H1 (cell line): Measurements from ENCODE around the gene FGF3. TPM values are rescaled to one million over a fixed set of nuclear protein-coding genes. Genes with fewer than 3 reads are reported as not detected.
A peak's percentile ranks its signal among the peaks of the same experiment; 100 is the strongest.

Source experiments
- CTCF ChIA-PET: fragments of 300-600 bp; sonication (Branson Sonifier 250); formaldehyde crosslinking; loops from one replicate; lab custom pipeline; 2021; ENCODE audit not compliant: partially characterized antibody; lab: Charles Lee
- POLR2A ChIA-PET: fragments of 300-600 bp; sonication (Branson Sonifier 250); formaldehyde crosslinking; loops from one replicate; lab custom pipeline; 2021; ENCODE audit warnings: inconsistent platforms; ENCODE audit not compliant: partially characterized antibody; lab: Charles Lee
- DNase-seq, 2 experiments: peaks; one replicate each; pipeline versions ENCODE4 v3.0.0 to v3.0.0-alpha.2; 2010 to 2022; ENCODE audit warnings: low spot score in 2 of 2, low read depth in 1 of 2, mixed read lengths in 1 of 2
- FAIRE-seq: peaks from 2 replicates; lab custom pipeline; 2011; peaks lifted over from hg19 to GRCh38; lab: Jason Lieb, UNC
- H2AFZ ChIP-seq: 2 replicates; pipeline ENCODE4 v1.8.1; 2012; ENCODE audit warnings: low read length, inconsistent platforms
- H2AK5ac ChIP-seq: 2 replicates; pipeline ENCODE4 v1.6.1; 2013; ENCODE audit warnings: low read depth, low read length
- H2BK120ac ChIP-seq: replicated peaks from 2 replicates; pipeline ENCODE3; 2013; ENCODE audit warnings: low read depth, low read length, inconsistent platforms
- H2BK12ac ChIP-seq: 2 replicates; pipeline ENCODE4 v1.6.1; 2013; ENCODE audit warnings: low read depth, low read length
- H2BK15ac ChIP-seq: 2 replicates; pipeline ENCODE4 v1.6.1; 2013; ENCODE audit warnings: low read length
- H2BK20ac ChIP-seq: 2 replicates; pipeline ENCODE4 v1.6.1; 2013; ENCODE audit warnings: low read length
- H2BK5ac ChIP-seq: 2 replicates; pipeline ENCODE4 v1.6.1; 2013; ENCODE audit warnings: low read depth, low read length
- H3K14ac ChIP-seq: 2 replicates; pipeline ENCODE4 v1.6.1; 2013; ENCODE audit warnings: inconsistent platforms; ENCODE audit not compliant: insufficient read length
- H3K18ac ChIP-seq: 2 replicates; pipeline ENCODE4 v1.6.1; 2013; ENCODE audit warnings: low read length; ENCODE audit errors: extremely low read depth
- H3K23ac ChIP-seq: 2 replicates; pipeline ENCODE4 v1.6.1; 2013; ENCODE audit warnings: inconsistent platforms; ENCODE audit not compliant: insufficient read length
- H3K23me2 ChIP-seq: 2 replicates; pipeline ENCODE4 v1.6.1; 2013; ENCODE audit warnings: low read depth, low read length
- H3K27ac ChIP-seq: 2 replicates; pipeline ENCODE4 v1.6.1; 2011; ENCODE audit warnings: low read depth, low read length, inconsistent platforms
- H3K27me3 ChIP-seq, 4 experiments: replicated peaks in 1 of 4; 1 replicate in 1 of 4; 2 replicates in 3 of 4; pipeline versions ENCODE4 v1.6.1 to v1.8.1; 2011 to 2013; ENCODE audit warnings: low read length in 3 of 4, mild to moderate bottlenecking in 3 of 4, inconsistent platforms in 2 of 4, mixed read lengths in 2 of 4, moderate library complexity in 1 of 4; ENCODE audit not compliant: control insufficient read depth in 3 of 4, insufficient read depth in 3 of 4; ENCODE audit errors: extremely low read depth in 1 of 4
- H3K36me3 ChIP-seq, 4 experiments: 2 replicates each; pipeline versions ENCODE4 v1.6.1 to v1.8.1; 2011 to 2013; ENCODE audit warnings: mild to moderate bottlenecking in 4 of 4, low read length in 3 of 4, moderate library complexity in 2 of 4, control low read depth in 1 of 4, inconsistent platforms in 1 of 4; ENCODE audit not compliant: insufficient read depth in 4 of 4, control insufficient read depth in 2 of 4
- H3K4ac ChIP-seq: replicated peaks from 2 replicates; pipeline ENCODE3; 2013; ENCODE audit warnings: low read length, low read depth, mixed read lengths, inconsistent platforms; ENCODE audit not compliant: insufficient read length
- H3K4me1 ChIP-seq, 4 experiments: replicated peaks in 1 of 4; 1 replicate in 1 of 4; 2 replicates in 3 of 4; pipeline versions ENCODE4 v1.6.1 to v1.8.1; 2011 to 2013; ENCODE audit warnings: low read length in 3 of 4, inconsistent platforms in 2 of 4, mixed read lengths in 1 of 4; ENCODE audit not compliant: insufficient read depth in 4 of 4, control insufficient read depth in 3 of 4
- H3K4me2 ChIP-seq, 2 experiments: 2 replicates each; pipeline versions ENCODE4 v1.6.1 to v1.8.1; 2011 to 2013; ENCODE audit warnings: low read depth in 2 of 2, low read length in 2 of 2, control low read depth in 1 of 2, inconsistent platforms in 1 of 2, mild to moderate bottlenecking in 1 of 2; ENCODE audit not compliant: insufficient read depth in 1 of 2
- H3K4me3 ChIP-seq, 4 experiments: fragments of 200-600, 300-600 bp in 1 of 4; sonication (generic), shearing (Covaris generic), sonication (Bioruptor Twin) in 1 of 4; 2 replicates each; pipeline versions ENCODE4 v1.5.1 to v1.8.1; 2011 to 2016; ENCODE audit warnings: low read length in 4 of 4, low read depth in 3 of 4, control low read depth in 2 of 4, inconsistent platforms in 2 of 4, mild to moderate bottlenecking in 2 of 4, mixed read lengths in 1 of 4, moderate library complexity in 1 of 4; ENCODE audit not compliant: insufficient read depth in 2 of 4; ENCODE audit errors: extremely low read depth in 1 of 4
- H3K56ac ChIP-seq: replicated peaks from 2 replicates; pipeline ENCODE3; 2013; ENCODE audit warnings: low read depth, mild to moderate bottlenecking, mixed read lengths, low read length, inconsistent platforms; ENCODE audit not compliant: insufficient read length
- H3K79me1 ChIP-seq: 2 replicates; pipeline ENCODE4 v1.6.1; 2013; ENCODE audit warnings: low read depth, low read length, control low read depth
- H3K79me2 ChIP-seq, 2 experiments: 2 replicates each; pipeline versions ENCODE4 v1.6.1 to v1.8.1; 2012 to 2013; ENCODE audit warnings: low read length in 2 of 2, mild to moderate bottlenecking in 2 of 2, inconsistent platforms in 1 of 2; ENCODE audit not compliant: insufficient read depth in 2 of 2, control insufficient read depth in 1 of 2
- H3K9ac ChIP-seq, 4 experiments: replicated peaks in 1 of 4; 1 replicate in 1 of 4; 2 replicates in 3 of 4; pipeline versions ENCODE4 v1.6.1 to v1.8.1; 2011 to 2013; ENCODE audit warnings: low read depth in 3 of 4, low read length in 3 of 4, control low read depth in 2 of 4, mild to moderate bottlenecking in 2 of 4, moderate library complexity in 2 of 4, inconsistent platforms in 1 of 4; ENCODE audit errors: extremely low read depth in 1 of 4
- H3K9me3 ChIP-seq, 2 experiments: 2 replicates each; pipeline versions ENCODE4 v1.6.1 to v1.8.1; 2012 to 2013; ENCODE audit warnings: mild to moderate bottlenecking in 2 of 2, moderate library complexity in 2 of 2, control low read depth in 1 of 2, inconsistent platforms in 1 of 2, low read depth in 1 of 2, low read length in 1 of 2, mixed read lengths in 1 of 2; ENCODE audit not compliant: insufficient read depth in 2 of 2
- H4K20me1 ChIP-seq, 2 experiments: replicated peaks in 1 of 2; 2 replicates each; pipeline versions ENCODE3 to v1.8.1; 2011 to 2013; ENCODE audit warnings: inconsistent platforms in 2 of 2, low read length in 2 of 2, mild to moderate bottlenecking in 1 of 2; ENCODE audit not compliant: insufficient read depth in 2 of 2, control insufficient read depth in 1 of 2
- H4K5ac ChIP-seq: 2 replicates; pipeline ENCODE4 v1.6.1; 2013; ENCODE audit warnings: low read length, low read depth, mixed read lengths, inconsistent platforms; ENCODE audit not compliant: insufficient read length
- H4K8ac ChIP-seq: 2 replicates; pipeline ENCODE4 v1.8.0; 2013; ENCODE audit warnings: mild to moderate bottlenecking, moderate library complexity, low read length, inconsistent platforms; ENCODE audit not compliant: insufficient read depth; ENCODE audit errors: extremely low read depth
- H4K91ac ChIP-seq: replicated peaks from 2 replicates; pipeline ENCODE3; 2013; ENCODE audit warnings: low read length, mixed read lengths, inconsistent platforms; ENCODE audit not compliant: insufficient read length
- BACH1 ChIP-seq: IDR thresholded peaks from 2 replicates; pipeline ENCODE4 v1.6.1; 2012; ENCODE audit warnings: low read length, improper control_type of control experiment
- CBX8 ChIP-seq: fragments of 300-800, 300-1000 bp; sonication (generic); IDR thresholded peaks from 2 replicates; pipeline ENCODE4 v1.7.1; 2016; ENCODE audit warnings: low read depth, low read length, borderline replicate concordance
- CTBP2 ChIP-seq: IDR thresholded peaks from 2 replicates; pipeline ENCODE4 v1.7.0; 2011; ENCODE audit warnings: borderline replicate concordance, mild to moderate bottlenecking, moderate library complexity, mixed read lengths, low read length; ENCODE audit not compliant: insufficient read depth, insufficient read length
- E2F6 ChIP-seq: IDR thresholded peaks from 2 replicates; pipeline ENCODE4 v1.6.1; 2012; ENCODE audit warnings: inconsistent platforms
- EGR1 ChIP-seq: IDR thresholded peaks from 2 replicates; pipeline ENCODE4 v1.6.1; 2011; ENCODE audit warnings: low read depth, low read length, borderline replicate concordance
- NRF1 ChIP-seq: IDR thresholded peaks from 2 replicates; pipeline ENCODE4 v1.6.1; 2011; ENCODE audit warnings: mild to moderate bottlenecking, low read depth, low read length, improper control_type of control experiment
- PHF8 ChIP-seq: fragments of 200-600 bp; sonication (generic); conservative IDR thresholded peaks from 2 replicates; pipeline ENCODE4 v1.7.1; 2012; ENCODE audit warnings: low read depth, mild to moderate bottlenecking, inconsistent platforms, low read length, moderate library complexity
- POLR2AphosphoS5 ChIP-seq: IDR thresholded peaks from 2 replicates; pipeline ENCODE4 v1.6.1; 2011; ENCODE audit warnings: low read depth, low read length
- RXRA ChIP-seq: IDR thresholded peaks from 2 replicates; pipeline ENCODE4 v1.6.1; 2011; ENCODE audit warnings: low read depth, mild to moderate bottlenecking, low read length, moderate library complexity; ENCODE audit not compliant: insufficient read depth
- TEAD4 ChIP-seq: IDR thresholded peaks from 2 replicates; pipeline ENCODE4 v1.6.1; 2012; ENCODE audit warnings: low read depth, low read length, inconsistent platforms, mixed read lengths
- ZNF274 ChIP-seq: IDR thresholded peaks from 2 replicates; pipeline ENCODE4 v1.7.0; 2012; ENCODE audit warnings: low read length, borderline replicate concordance; ENCODE audit errors: extremely low read depth
- WGBS, 2 experiments: shearing (Covaris generic) in 1 of 2; methylation state at CpG; one replicate each; pipeline versions ENCODE4 v1.1.6 to v1.1.7; 2013 to 2015; ENCODE audit warnings: low lambda C conversion rate in 2 of 2, mixed read lengths in 2 of 2, inconsistent platforms in 1 of 2, low coverage in 1 of 2, missing lambda C conversion rate in 1 of 2; ENCODE audit not compliant: insufficient replicate concordance in 2 of 2, insufficient coverage in 1 of 2, insufficient read length in 1 of 2; ENCODE audit errors: extremely low coverage in 1 of 2, missing lambda C conversion rate in 1 of 2; 5-methylcytosine and 5-hydroxymethylcytosine counted together
- polyA plus RNA-seq, 7 experiments: library from polyadenylated mRNA; depleted of rRNA in 3 of 7; stranded (reverse) in 5 of 7; unstranded in 2 of 7; fragments of >200 nt in 5 of 7; fragments of 200-250 nt in 2 of 7; gene quantifications; 1 replicate in 5 of 7; 2 replicates in 1 of 7; 4 replicates in 1 of 7; pipeline versions ENCODE4 v1.2.1 to v1.2.3, GENCODE V29; 2011 to 2013; ENCODE audit warnings: missing spikeins in 2 of 7, mixed read lengths in 2 of 7
- total RNA-seq: library from RNA; stranded (reverse); fragmentation: NEBNext Ultra II Directional; extraction: Animal tissue kit (Norgen Biotek cat#: 25700); gene quantifications from 2 replicates; pipeline ENCODE4 v1.2.1, GENCODE V29; 2021

Gene FGF3
- total and polyA plus RNA-seq, 2 of the 8 experiments (the other 6 are each of a cell fraction or from before 2014, with no cell fraction given) = not detected

- no peak overlapping the region for H2BK12ac ChIP-seq
- H3K14ac ChIP-seq = no peak overlapping the region
- DNase-seq = peak in 1 of 2 experiments; percentile 69
- no peak overlapping the region for H3K27ac ChIP-seq
- H2BK5ac ChIP-seq = no peak overlapping the region
- no peak overlapping the region for H2AK5ac ChIP-seq
- H4K5ac ChIP-seq = no peak overlapping the region
- no peak overlapping the region for H3K23ac ChIP-seq
- H2BK120ac ChIP-seq = no peak overlapping the region
- H3K18ac ChIP-seq = no peak overlapping the region; the same call in 1 of the 2 replicates
- H3K79me2 ChIP-seq = no peaks in the 10 kb centered on the region
- H3K79me1 ChIP-seq = no peaks in the 10 kb centered on the region
- 6% methylated on average over 75 of the region's 107 CpGs; no CpG with 5 or more reads in 1 of the 2 experiments for WGBS, 2 experiments
- peak overlapping the region; percentile 92 for H4K8ac ChIP-seq
- FAIRE-seq = no peak
- H2AFZ ChIP-seq = no peak overlapping the region
- H4K91ac ChIP-seq = no peak overlapping the region
- H3K9ac ChIP-seq = no peak overlapping the region
- H3K4me2 ChIP-seq = peak overlapping the region; percentile 78 to 79
- H3K27me3 ChIP-seq = peaks cover 20 to 50% (median 46%) of the 10 kb centered on the region in 4 experiments
- peaks cover 18% of the 10 kb centered on the region; the same call in 1 of the 2 replicates for H3K23me2 ChIP-seq
- H3K9me3 ChIP-seq = no peaks in the 10 kb centered on the region
- H3K4ac ChIP-seq = no peak overlapping the region
- peaks cover 0 to 8% (median 0%) of the 10 kb centered on the region in 4 experiments; a peak in 1 of 8 replicates for H3K36me3 ChIP-seq
- peaks cover 0 to 2% of the 10 kb centered on the region in 2 experiments for H4K20me1 ChIP-seq
- H2BK15ac ChIP-seq = no peak overlapping the region
- peaks cover 11 to 36% (median 28%) of the 10 kb centered on the region in 4 experiments for H3K4me1 ChIP-seq
- CTCF ChIA-PET = interaction anchor here (0.8 to 4.3 kb wide), 7 partner anchors 13 to 70 kb away, joined by 3 to 17 read pairs (median 5); no protein-coding TSS in a partner anchor
- no peak overlapping the region for H2BK20ac ChIP-seq
- POLR2A ChIA-PET = no interaction called here
- H3K56ac ChIP-seq = no peak overlapping the region
- H3K4me3 ChIP-seq = peak overlapping the region; percentile 23 to 60 (median 36)
- no peak for TF ChIP-seq EGR1
- TF ChIP-seq TEAD4 = no peak
- no peak for TF ChIP-seq PHF8
- TF ChIP-seq CBX8 = no peak
- TF ChIP-seq POLR2AphosphoS5 = no peak
- 0 out of 2 replicates have a peak, but pooled peaks have one; percentile 8 for TF ChIP-seq E2F6
- TF ChIP-seq BACH1 = no peak
- no peak for TF ChIP-seq NRF1
- TF ChIP-seq RXRA = no peak
- no peak for TF ChIP-seq ZNF274
- peak; percentile 32 for TF ChIP-seq CTBP2
These were observed 44.7 kb downstream of the FGF3 start for GRCh38 chr11:69774354-69775162.
